HepG2 (cell line): ENCODE measurements around the gene PPM1G. TPM values are rescaled to one million over a fixed set of nuclear protein-coding genes. Genes with fewer than 3 reads are reported as not detected.

Experiments
- ATF7 ChIP-seq, 2 experiments: fragments of 450-650 bp in 1 of 2; sonication (generic) in 1 of 2; formaldehyde crosslinking in 1 of 2; IDR thresholded peaks; 2 replicates each; pipeline versions ENCODE4 v1.4.0 to v1.6.1; 2016 to 2020; ENCODE audit warnings: antibody characterized with exemption in 1 of 2, mild to moderate bottlenecking in 1 of 2, missing genetic modification reagents in 1 of 2
- FOXA3 ChIP-seq: IDR thresholded peaks from 2 replicates; pipeline ENCODE4 v1.6.1; 2016; ENCODE audit warnings: missing genetic modification reagents, missing compliant biosample characterization
- HOXA5 ChIP-seq: sonication (generic); formaldehyde crosslinking; IDR thresholded peaks from 2 replicates; pipeline ENCODE4 v1.4.0; 2020; ENCODE audit warnings: missing genetic modification reagents
- IKZF1 ChIP-seq: fragments of 450-650 bp; IDR thresholded peaks from 2 replicates; pipeline ENCODE4 v1.7.1; 2016
- KDM6A ChIP-seq: IDR thresholded peaks from 2 replicates; pipeline ENCODE4 v1.6.1; 2016; ENCODE audit warnings: low read depth
- KLF16 ChIP-seq, 2 experiments: sonication (generic) in 1 of 2; formaldehyde crosslinking in 1 of 2; IDR thresholded peaks; 2 replicates each; pipeline versions ENCODE4 v1.6.1 to v1.8.0; 2016 to 2023; ENCODE audit warnings: missing genetic modification reagents in 2 of 2, missing compliant biosample characterization in 1 of 2
- MXD4 ChIP-seq: IDR thresholded peaks from 2 replicates; pipeline ENCODE4 v1.6.1; 2016; ENCODE audit warnings: mild to moderate bottlenecking, missing biosample characterization, missing genetic modification reagents
- NCOR1 ChIP-seq: fragments of 200-600 bp; sonication (generic); IDR thresholded peaks from 2 replicates; pipeline ENCODE4 v1.7.0; 2017; ENCODE audit warnings: antibody characterized with exemption, low read length, borderline replicate concordance
- RXRB ChIP-seq: IDR thresholded peaks from 2 replicates; pipeline ENCODE4 v1.6.1; 2016; ENCODE audit warnings: borderline replicate concordance, missing genetic modification reagents, missing compliant biosample characterization
- XRCC5 ChIP-seq: fragments of 200-400 bp; formaldehyde crosslinking; optimal IDR thresholded peaks from 2 replicates; pipeline ENCODE3; 2017; ENCODE audit warnings: mild to moderate bottlenecking, low read length
- ZFP82 ChIP-seq: sonication (generic); formaldehyde crosslinking; IDR thresholded peaks from 2 replicates; pipeline ENCODE4 v1.5.1; 2020; ENCODE audit warnings: mild to moderate bottlenecking, missing genetic modification reagents, borderline replicate concordance
- ZKSCAN5 ChIP-seq: sonication (generic); formaldehyde crosslinking; IDR thresholded peaks from 2 replicates; pipeline ENCODE4 v1.5.1; 2020; ENCODE audit warnings: mild to moderate bottlenecking, missing genetic modification reagents
- ZNF562 ChIP-seq: sonication (generic); formaldehyde crosslinking; IDR thresholded peaks from 2 replicates; pipeline ENCODE4 v1.8.0; 2022; ENCODE audit warnings: missing genetic modification reagents, borderline replicate concordance
- ZNF569 ChIP-seq: sonication (generic); formaldehyde crosslinking; IDR thresholded peaks from 2 replicates; pipeline ENCODE4 v1.5.0; 2020; ENCODE audit warnings: mild to moderate bottlenecking, missing genetic modification reagents, moderate library complexity, borderline replicate concordance
- ZNF792 ChIP-seq: IDR thresholded peaks from 2 replicates; pipeline ENCODE4 v1.6.1; 2016
- polyA plus RNA-seq, 8 experiments: library from polyadenylated mRNA; depleted of rRNA in 3 of 8; stranded (reverse) in 7 of 8; unstranded in 1 of 8; fragments of >200 nt; fragmentation: Illumina TruSeq in 4 of 8; extraction: Trizol in 4 of 8; gene quantifications; 2 replicates each; pipeline versions ENCODE4 v1.2.1 to v1.2.3, GENCODE V29; 2011 to 2016; ENCODE audit warnings: low read depth in 4 of 8, missing spikeins in 1 of 8, mixed read lengths in 1 of 8; ENCODE audit not compliant: insufficient read depth in 1 of 8
- total RNA-seq, 5 experiments: library from RNA; depleted of rRNA; stranded (reverse); fragments of >200 nt; fragmentation: Illumina TruSeq; extraction: Trizol; gene quantifications; 2 replicates each; pipeline ENCODE4 v1.2.3, GENCODE V29; 2016; ENCODE audit warnings: low read depth in 1 of 5
- TF ChIP-seq, protein P1 (sequence below): sonication (generic); formaldehyde crosslinking; IDR thresholded peaks from 2 replicates; pipeline ENCODE4 v1.4.0; 2020; ENCODE audit warnings: missing genetic modification reagents, borderline replicate concordance
- TF ChIP-seq, protein P2 (sequence below): sonication (generic); formaldehyde crosslinking; IDR thresholded peaks from 2 replicates; pipeline ENCODE4 v1.4.0; 2020; ENCODE audit warnings: low read depth, mild to moderate bottlenecking, missing genetic modification reagents
- TF ChIP-seq, protein P3 (sequence below): sonication (generic); formaldehyde crosslinking; IDR thresholded peaks from 2 replicates; pipeline ENCODE4 v1.5.1; 2020; ENCODE audit warnings: mild to moderate bottlenecking, missing genetic modification reagents, moderate library complexity
- TF ChIP-seq, protein P4 (sequence below): sonication (generic); formaldehyde crosslinking; conservative IDR thresholded peaks from 2 replicates; pipeline ENCODE4 v1.4.0; 2020; ENCODE audit warnings: mild to moderate bottlenecking, missing genetic modification reagents, moderate library complexity
- TF ChIP-seq, protein P5 (sequence below): sonication (generic); formaldehyde crosslinking; IDR thresholded peaks from 2 replicates; pipeline ENCODE4 v1.5.0; 2020; ENCODE audit warnings: missing genetic modification reagents

PPM1G gene
- total and polyA plus RNA-seq, 2 of the 13 experiments (the other 11 are each of a cell fraction or from before 2014, with no cell fraction given) = 58.2 to 213 TPM

DNA sequence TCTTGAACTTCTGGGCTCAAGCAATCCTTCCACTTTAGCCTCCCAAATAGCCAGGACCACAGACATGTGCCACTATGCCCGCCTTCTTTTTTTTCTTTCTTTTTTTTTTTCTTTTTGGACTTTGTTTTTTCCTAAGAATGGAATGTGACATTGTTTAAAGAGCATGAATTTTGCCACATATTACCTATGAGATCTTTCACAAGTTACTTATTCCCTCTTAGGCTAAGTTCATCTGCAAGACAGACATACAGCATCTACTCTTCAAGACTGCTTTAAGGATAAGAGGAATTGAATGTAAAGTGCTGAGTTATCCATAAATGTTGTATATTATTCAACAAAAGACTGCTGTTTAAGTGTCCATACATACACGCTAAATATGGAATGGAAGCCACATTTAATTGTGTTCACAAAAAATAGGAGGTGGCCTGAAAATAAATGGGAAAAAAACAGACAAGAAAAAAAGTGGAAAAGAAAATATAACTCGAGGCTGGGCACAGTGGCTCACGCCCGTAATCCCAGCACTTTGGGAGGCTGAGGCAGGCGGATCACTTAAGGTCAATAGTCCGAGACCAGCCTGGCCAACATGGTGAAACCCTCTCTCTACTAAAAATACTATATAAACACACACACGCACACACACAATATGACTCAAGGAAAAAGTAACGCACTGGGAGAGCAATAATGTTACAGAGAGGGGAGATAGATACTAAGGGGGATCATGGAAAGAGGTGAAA, 3.2 kb upstream of the PPM1G start (continued):
- TF ChIP-seq, protein P1, sequence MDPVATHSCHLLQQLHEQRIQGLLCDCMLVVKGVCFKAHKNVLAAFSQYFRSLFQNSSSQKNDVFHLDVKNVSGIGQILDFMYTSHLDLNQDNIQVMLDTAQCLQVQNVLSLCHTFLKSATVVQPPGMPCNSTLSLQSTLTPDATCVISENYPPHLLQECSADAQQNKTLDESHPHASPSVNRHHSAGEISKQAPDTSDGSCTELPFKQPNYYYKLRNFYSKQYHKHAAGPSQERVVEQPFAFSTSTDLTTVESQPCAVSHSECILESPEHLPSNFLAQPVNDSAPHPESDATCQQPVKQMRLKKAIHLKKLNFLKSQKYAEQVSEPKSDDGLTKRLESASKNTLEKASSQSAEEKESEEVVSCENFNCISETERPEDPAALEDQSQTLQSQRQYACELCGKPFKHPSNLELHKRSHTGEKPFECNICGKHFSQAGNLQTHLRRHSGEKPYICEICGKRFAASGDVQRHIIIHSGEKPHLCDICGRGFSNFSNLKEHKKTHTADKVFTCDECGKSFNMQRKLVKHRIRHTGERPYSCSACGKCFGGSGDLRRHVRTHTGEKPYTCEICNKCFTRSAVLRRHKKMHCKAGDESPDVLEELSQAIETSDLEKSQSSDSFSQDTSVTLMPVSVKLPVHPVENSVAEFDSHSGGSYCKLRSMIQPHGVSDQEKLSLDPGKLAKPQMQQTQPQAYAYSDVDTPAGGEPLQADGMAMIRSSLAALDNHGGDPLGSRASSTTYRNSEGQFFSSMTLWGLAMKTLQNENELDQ = no peak
- TF ChIP-seq ATF7 (IDR thresholded peaks at IDR 0.05) = 0 out of 2 replicates have a peak, but pooled peaks have one; percentile 12
- no peak for TF ChIP-seq ATF7 (CRISPR knock-in tag; IDR thresholded peaks at IDR 0.05)
- TF ChIP-seq MXD4 (CRISPR knock-in tag) = no peak
- no peak for TF ChIP-seq ZKSCAN5 (CRISPR knock-in tag)
- no peak for TF ChIP-seq ZNF569
- TF ChIP-seq, protein P2, sequence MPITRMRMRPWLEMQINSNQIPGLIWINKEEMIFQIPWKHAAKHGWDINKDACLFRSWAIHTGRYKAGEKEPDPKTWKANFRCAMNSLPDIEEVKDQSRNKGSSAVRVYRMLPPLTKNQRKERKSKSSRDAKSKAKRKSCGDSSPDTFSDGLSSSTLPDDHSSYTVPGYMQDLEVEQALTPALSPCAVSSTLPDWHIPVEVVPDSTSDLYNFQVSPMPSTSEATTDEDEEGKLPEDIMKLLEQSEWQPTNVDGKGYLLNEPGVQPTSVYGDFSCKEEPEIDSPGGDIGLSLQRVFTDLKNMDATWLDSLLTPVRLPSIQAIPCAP (CRISPR knock-in tag) = no peak
- no peak for TF ChIP-seq XRCC5
- TF ChIP-seq KDM6A (CRISPR knock-in tag) = peak; percentile 39; the same call in 1 of the 2 replicates
- TF ChIP-seq ZNF792 (CRISPR knock-in tag) = 0 out of 2 replicates have a peak, but pooled peaks have one; percentile 60
- TF ChIP-seq ZNF562 (CRISPR knock-in tag) = no peak
- TF ChIP-seq ZFP82 (CRISPR knock-in tag) = 0 out of 2 replicates have a peak, but pooled peaks have one; percentile 43
- TF ChIP-seq RXRB (CRISPR knock-in tag) = peak; percentile 73; the same call in 1 of the 2 replicates
- TF ChIP-seq, protein P3, sequence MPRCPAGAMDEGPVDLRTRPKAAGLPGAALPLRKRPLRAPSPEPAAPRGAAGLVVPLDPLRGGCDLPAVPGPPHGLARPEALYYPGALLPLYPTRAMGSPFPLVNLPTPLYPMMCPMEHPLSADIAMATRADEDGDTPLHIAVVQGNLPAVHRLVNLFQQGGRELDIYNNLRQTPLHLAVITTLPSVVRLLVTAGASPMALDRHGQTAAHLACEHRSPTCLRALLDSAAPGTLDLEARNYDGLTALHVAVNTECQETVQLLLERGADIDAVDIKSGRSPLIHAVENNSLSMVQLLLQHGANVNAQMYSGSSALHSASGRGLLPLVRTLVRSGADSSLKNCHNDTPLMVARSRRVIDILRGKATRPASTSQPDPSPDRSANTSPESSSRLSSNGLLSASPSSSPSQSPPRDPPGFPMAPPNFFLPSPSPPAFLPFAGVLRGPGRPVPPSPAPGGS (CRISPR knock-in tag) = no peak
- TF ChIP-seq NCOR1 = peak; percentile 82
- no peak for TF ChIP-seq HOXA5 (CRISPR knock-in tag)
- TF ChIP-seq, protein P4, sequence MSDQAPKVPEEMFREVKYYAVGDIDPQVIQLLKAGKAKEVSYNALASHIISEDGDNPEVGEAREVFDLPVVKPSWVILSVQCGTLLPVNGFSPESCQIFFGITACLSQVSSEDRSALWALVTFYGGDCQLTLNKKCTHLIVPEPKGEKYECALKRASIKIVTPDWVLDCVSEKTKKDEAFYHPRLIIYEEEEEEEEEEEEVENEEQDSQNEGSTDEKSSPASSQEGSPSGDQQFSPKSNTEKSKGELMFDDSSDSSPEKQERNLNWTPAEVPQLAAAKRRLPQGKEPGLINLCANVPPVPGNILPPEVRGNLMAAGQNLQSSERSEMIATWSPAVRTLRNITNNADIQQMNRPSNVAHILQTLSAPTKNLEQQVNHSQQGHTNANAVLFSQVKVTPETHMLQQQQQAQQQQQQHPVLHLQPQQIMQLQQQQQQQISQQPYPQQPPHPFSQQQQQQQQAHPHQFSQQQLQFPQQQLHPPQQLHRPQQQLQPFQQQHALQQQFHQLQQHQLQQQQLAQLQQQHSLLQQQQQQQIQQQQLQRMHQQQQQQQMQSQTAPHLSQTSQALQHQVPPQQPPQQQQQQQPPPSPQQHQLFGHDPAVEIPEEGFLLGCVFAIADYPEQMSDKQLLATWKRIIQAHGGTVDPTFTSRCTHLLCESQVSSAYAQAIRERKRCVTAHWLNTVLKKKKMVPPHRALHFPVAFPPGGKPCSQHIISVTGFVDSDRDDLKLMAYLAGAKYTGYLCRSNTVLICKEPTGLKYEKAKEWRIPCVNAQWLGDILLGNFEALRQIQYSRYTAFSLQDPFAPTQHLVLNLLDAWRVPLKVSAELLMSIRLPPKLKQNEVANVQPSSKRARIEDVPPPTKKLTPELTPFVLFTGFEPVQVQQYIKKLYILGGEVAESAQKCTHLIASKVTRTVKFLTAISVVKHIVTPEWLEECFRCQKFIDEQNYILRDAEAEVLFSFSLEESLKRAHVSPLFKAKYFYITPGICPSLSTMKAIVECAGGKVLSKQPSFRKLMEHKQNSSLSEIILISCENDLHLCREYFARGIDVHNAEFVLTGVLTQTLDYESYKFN (CRISPR knock-in tag) = peak; percentile 67
- TF ChIP-seq FOXA3 = peak; percentile 68
- 0 out of 4 replicates have a peak, but pooled peaks of 1 of the 2 experiments have one; percentile 21 for TF ChIP-seq KLF16 (CRISPR knock-in tag; IDR thresholded peaks at IDR 0.05)
- no peak for TF ChIP-seq IKZF1
- TF ChIP-seq, protein P5, sequence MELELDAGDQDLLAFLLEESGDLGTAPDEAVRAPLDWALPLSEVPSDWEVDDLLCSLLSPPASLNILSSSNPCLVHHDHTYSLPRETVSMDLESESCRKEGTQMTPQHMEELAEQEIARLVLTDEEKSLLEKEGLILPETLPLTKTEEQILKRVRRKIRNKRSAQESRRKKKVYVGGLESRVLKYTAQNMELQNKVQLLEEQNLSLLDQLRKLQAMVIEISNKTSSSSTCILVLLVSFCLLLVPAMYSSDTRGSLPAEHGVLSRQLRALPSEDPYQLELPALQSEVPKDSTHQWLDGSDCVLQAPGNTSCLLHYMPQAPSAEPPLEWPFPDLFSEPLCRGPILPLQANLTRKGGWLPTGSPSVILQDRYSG (CRISPR knock-in tag) = no peak
